NCI-H1105 treated with DMSO at 0.1 percent for 48 hours (cell line): ENCODE results near the gene NBPF1.
"Not testable (repeated sequence)": the region's sequence is repeated elsewhere in the genome, so short reads cannot be mapped to it uniquely, and the experiment has no call there.

Source experiments
- DNase-seq: peaks from one replicate; lab custom pipeline; 2025; lab: John Stamatoyannopoulos, UW

Gene NBPF1

DNA sequence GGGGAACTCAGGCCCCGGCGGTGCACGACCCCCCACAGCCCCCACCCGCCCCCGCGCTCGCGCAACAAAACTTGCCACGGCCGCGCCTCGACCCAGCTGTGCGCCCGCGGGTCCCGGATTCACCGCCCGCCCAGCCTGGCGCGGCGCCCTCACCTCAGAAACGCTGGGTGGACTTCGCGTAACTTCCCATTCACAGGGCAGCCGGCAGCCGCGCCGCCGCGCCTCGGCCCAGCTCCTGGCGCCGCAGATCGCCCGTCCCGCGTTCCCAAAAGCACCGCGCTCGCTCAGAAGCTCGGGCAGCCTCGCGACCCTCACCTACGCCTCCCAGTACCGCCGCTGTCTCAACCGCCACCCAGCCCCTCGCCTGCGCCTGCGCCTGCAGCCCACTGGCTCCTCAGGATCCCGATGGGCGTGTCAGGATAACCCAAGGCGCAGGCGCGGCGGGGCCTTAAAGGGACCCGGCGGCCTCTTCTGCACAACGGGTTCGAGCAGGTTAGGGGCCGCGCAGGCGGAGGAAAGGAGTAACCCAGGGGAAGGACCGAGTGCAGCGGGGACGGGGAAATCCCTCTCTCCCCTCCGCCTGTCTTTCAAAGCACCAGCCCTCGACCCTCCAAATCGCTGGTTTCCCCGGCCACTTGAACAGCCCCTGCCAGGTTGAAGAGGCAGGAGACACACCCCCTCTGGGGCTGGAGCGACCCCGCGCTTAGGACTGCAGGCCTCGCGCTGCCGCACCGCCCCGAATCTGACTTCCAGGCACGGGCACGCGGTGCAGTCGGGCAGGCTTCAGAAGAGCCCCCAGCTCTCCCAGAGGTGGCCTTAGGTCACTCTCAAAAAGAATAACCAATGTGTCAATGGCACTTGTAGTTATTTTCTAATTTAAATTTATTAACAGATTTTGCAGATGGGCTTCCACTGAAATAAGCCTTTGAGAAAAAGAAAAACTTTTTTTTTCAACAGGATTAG lies at the start of gene NBPF1:
Gene NBPF1, minus strand, starts transcription at position 380 of the 963 bp plus-strand sequence.
- peak; percentile 100 for DNase-seq

DNA sequence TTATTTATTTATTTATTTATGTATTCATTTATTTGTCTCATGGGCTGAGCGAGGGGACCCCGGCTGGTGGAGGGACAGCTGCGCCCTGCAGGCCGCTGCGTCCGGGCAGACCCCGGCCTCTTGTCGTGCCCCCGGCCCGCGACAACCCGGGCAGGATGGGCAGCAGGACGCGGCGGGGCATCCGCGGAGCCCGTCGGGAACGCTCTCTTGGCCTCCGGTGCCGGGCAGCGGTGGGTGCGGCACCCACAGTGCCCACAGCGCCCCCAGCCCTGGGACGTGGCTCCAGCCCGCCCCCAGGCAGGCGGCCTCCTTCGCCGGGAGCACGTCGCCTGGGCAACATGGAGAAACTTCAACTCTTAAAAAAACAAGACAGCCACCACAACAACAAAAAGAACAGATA lies 44.9 kb upstream of the NBPF1 start:
- not testable (repeated sequence) for DNase-seq

GRCh38 chr1:16656981-16657683 lies 43.8 kb upstream of the NBPF1 start:
- not testable (repeated sequence) for DNase-seq

- DNase-seq: not testable (repeated sequence)
These were observed 43.2 kb upstream of the NBPF1 start for GRCh38 chr1:16656574-16656973.

GRCh38 chr1:16651560-16651959 lies 38.2 kb upstream of the NBPF1 start:
- not testable (repeated sequence) for DNase-seq

DNA sequence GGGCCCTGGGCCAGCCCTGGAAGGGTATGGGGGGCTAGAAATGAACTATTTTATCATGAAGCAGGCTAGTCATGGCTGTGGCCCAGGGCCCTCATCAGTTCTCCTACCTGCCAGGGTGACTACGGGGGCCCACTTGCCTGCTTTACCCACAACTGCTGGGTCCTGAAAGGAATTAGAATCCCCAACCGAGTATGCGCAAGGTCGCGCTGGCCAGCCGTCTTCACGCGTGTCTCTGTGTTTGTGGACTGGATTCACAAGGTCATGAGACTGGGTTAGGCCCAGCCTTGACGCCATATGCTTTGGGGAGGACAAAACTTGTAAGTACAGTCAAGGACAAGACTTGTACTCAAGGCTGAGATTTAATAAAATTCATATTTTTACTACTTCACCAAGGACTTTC lies 36.6 kb upstream of the NBPF1 start:
- not testable (repeated sequence) for DNase-seq

- not testable (repeated sequence) for DNase-seq
These were observed 36.0 kb upstream of the NBPF1 start for GRCh38 chr1:16649390-16649789.

DNA sequence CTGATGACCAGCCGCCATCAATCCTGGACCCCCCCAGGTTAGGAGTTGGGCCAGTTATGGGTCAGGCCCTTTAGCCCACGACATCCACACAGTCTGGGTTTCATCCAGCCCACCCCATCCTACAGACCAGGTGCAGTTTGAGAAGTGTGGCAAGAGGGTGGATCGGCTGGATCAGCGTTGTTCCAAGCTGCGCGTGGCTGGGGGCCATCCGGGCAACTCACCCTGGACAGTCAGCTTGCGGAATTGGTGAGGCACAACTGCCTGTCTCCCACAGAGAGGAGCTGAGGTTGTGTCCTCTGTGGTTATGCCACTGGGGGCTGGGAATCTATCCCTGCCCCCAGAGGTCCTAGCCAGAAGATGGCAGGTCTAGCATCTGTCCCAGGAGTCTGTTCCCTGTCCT lies 35.4 kb upstream of the NBPF1 start:
- DNase-seq: not testable (repeated sequence)

GRCh38 chr1:16648250-16648649 lies 34.9 kb upstream of the NBPF1 start:
- DNase-seq: not testable (repeated sequence)

DNA sequence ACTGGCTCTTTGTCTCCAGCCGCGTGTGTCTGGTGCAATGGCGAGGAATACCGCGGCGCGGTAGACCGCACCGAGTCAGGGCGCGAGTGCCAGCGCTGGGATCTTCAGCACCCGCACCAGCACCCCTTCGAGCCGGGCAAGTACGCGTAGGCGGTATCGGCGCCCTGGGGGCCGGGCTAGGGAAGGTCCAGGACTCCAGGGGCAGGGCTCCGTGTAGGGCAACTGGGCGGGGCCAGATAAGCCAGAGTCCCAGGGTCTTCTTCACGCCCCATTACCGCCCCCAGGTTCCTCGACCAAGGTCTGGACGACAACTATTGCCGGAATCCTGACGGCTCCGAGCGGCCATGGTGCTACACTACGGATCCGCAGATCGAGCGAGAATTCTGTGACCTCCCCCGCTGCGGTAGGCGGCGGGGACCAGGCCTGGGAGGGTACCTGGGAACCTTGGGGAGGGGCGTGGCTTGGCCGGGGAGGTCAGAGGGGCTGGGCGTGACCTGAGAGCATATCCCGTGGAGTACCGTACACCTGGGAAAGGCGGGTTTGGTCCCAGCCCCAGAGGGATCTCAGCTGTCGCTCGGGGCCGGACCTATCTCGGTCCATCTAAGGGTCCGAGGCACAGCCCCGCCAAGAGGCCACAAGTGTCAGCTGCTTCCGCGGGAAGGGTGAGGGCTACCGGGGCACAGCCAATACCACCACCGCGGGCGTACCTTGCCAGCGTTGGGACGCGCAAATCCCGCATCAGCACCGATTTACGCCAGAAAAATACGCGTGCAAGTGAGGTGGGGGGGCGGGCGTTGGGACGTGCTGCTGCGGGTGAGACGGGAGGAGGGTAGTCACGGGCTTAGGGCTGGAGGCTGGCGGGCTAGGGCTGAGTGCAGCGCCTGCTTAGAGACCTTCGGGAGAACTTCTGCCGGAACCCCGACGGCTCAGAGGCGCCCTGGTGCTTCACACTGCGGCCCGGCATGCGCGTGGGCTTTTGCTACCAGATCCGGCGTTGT lies 34.1 kb upstream of the NBPF1 start:
- not testable (repeated sequence) for DNase-seq

DNA sequence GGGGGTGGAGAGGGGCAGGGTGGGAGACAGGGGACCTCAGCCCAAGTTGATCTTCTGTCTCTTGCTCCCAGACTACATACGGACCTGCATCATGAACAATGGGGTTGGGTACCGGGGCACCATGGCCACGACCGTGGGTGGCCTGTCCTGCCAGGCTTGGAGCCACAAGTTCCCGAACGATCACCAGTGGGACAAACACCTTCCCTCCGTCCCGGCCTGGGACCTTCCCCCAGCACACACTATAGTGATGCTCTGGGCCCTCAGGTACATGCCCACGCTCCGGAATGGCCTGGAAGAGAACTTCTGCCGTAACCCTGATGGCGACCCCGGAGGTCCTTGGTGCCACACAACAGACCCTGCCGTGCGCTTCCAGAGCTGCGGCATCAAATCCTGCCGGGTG lies 33.4 kb upstream of the NBPF1 start:
- DNase-seq: not testable (repeated sequence)

DNA sequence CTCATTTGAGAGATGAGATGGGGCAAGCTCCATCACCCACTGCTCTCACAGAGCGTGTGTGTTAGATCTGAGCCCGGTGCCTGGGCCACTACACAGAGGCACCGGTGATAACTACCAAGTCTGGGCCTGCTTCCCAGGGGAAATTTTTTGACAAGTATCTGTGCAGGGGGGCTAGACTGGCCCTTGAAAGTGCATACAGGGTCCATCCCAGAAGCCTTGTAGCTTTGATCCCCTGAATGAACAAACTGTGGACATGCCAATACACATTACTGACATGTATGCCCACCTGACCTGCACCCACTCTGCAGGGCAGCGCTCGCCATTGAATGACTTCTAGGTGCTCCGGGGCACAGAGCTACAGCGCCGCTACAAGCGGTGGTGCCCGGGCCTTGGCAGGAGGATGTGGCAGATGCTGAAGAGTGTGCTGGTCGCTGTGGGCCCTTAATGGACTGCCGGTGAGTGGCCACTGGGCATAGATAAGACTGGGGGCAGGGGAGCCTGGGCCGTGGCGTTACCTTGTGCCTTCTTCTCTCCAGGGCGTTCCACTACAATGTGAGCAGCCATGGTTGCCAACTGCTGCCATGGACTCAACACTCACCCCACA lies 32.8 kb upstream of the NBPF1 start:
- DNase-seq: not testable (repeated sequence)

GRCh38 chr1:16645271-16646060 lies 32.1 kb upstream of the NBPF1 start:
- DNase-seq: not testable (repeated sequence)

GRCh38 chr1:16644482-16645270 lies 31.3 kb upstream of the NBPF1 start:
- peak; percentile 100 for DNase-seq

GRCh38 chr1:16644193-16644481 lies 30.8 kb upstream of the NBPF1 start:
- peak; percentile 56 for DNase-seq

GRCh38 chr1:16643476-16644192 lies 30.3 kb upstream of the NBPF1 start:
- not testable (repeated sequence) for DNase-seq

DNA sequence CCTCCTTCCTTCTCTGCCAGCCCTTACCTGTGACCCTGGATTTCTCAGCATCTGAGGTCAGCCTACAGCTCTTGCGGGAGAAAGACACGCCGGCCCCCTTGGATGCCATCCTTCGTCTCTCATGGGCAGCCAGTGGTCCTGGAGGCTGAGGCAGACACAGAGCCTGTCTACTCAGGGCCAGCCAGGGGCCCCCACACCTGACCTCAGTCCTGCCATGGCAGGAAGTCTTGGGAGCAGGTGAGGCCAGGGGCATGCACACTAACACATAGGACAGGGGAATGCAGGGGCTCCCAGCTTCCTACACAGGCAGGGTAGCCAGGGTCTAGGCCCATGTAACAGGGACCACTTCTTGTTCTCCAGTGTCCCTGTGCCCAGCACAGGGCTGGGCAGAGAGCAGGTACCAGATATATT lies 29.6 kb upstream of the NBPF1 start:
- not testable (repeated sequence) for DNase-seq

DNA sequence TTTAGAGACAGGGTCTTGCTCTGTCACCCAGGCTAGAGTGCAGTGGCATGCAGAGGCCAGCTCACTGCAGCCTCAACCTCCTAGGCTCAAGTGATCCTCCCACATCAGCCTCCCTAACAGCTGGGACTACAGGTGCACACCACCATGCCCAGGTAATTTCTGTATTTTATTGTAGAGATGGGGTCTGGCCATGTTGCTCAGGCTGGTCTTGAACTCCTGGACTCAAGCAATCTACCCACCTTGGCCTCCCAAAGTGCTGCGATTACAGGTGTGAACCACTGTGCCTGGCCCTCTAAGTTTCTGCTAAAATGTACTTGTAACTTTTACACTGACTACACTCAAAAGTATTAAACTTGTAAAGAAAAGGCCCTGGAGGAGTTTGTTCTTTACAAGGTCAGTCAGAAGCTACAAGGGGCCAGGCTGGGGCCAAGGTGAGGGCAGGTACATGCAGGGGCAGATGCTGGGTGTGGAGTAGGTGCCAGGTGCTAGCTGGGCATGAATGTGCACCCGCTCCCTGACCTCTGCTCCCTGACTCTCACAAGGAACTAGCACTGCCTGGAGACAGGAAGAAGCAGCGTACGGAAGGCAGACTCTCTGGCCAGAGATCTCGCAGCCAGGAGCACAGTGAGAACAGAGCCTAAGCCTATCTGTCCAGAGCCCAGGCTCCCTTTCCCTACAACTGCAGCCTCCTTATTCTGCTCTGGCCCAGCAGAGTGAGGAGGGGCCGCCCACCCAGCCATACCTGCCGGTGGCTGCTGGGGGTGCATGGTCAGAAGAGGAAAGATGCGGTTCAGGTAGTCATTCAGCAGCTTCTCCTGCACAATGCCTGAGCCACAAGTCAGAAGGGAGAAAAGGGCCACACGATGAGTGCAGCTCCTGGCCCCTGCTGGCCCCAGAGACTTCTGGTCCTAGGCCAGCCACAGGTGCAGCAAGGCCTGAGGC lies 28.9 kb upstream of the NBPF1 start:
- DNase-seq: not testable (repeated sequence)
